ENCODE results near the gene SFMBT1.

DNA sequence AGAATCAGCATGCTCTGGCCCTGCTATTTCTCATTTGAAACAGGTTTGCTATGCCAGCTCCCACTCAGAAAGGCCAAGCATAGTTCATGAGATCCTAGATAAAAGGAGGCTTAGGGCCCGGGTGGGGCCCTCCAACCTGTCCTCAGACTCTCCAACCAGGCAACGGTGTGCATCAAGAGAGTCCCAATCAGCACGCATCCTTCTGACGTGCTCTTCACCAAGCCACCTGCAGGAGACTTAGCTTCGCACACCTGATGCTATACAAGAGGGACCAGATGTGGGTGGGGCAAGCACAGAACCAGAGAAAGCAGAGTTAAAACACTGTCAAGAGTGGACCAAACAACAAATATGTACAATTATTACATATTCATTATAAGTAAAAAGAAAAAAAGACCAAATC lies 165.8 kb downstream of the SFMBT1 start:
- TF ChIP-seq, protein P1, sequence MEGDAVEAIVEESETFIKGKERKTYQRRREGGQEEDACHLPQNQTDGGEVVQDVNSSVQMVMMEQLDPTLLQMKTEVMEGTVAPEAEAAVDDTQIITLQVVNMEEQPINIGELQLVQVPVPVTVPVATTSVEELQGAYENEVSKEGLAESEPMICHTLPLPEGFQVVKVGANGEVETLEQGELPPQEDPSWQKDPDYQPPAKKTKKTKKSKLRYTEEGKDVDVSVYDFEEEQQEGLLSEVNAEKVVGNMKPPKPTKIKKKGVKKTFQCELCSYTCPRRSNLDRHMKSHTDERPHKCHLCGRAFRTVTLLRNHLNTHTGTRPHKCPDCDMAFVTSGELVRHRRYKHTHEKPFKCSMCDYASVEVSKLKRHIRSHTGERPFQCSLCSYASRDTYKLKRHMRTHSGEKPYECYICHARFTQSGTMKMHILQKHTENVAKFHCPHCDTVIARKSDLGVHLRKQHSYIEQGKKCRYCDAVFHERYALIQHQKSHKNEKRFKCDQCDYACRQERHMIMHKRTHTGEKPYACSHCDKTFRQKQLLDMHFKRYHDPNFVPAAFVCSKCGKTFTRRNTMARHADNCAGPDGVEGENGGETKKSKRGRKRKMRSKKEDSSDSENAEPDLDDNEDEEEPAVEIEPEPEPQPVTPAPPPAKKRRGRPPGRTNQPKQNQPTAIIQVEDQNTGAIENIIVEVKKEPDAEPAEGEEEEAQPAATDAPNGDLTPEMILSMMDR (IDR thresholded peaks at IDR 0.05; ENCODE audit: borderline replicate concordance, extremely low read depth, low read length, poor library complexity, severe bottlenecking) = no peak
- no peak for TF ChIP-seq EZH2 (IDR thresholded peaks at IDR 0.05; ENCODE audit: borderline replicate concordance, low read depth, low read length, severe bottlenecking)

All from DND-41 (cell line).